BLaER1 (cell line): ENCODE data around the gene ACR.

Experiments
- H3K27ac ChIP-seq: shearing (Covaris generic); formaldehyde crosslinking; 2 replicates; pipeline ENCODE4 v1.8.1; 2022
- H3K27me3 ChIP-seq: shearing (Covaris generic); formaldehyde crosslinking; 2 replicates; pipeline ENCODE4 v1.8.1; 2022
- H3K36me3 ChIP-seq: shearing (Covaris generic); formaldehyde crosslinking; 2 replicates; pipeline ENCODE4 v1.8.1; 2022
- H3K4me1 ChIP-seq: shearing (Covaris generic); formaldehyde crosslinking; 2 replicates; pipeline ENCODE4 v1.8.1; 2022
- H3K4me2 ChIP-seq: shearing (Covaris generic); formaldehyde crosslinking; 2 replicates; pipeline ENCODE4 v1.8.1; 2022
- H3K4me3 ChIP-seq: shearing (Covaris generic); formaldehyde crosslinking; 2 replicates; pipeline ENCODE4 v1.8.1; 2022
- H3K9ac ChIP-seq: shearing (Covaris generic); formaldehyde crosslinking; 2 replicates; pipeline ENCODE4 v1.8.1; 2022
- H3K9me3 ChIP-seq: shearing (Covaris generic); formaldehyde crosslinking; 2 replicates; pipeline ENCODE4 v1.8.1; 2022
- H4K20me1 ChIP-seq: shearing (Covaris generic); formaldehyde crosslinking; 2 replicates; pipeline ENCODE4 v1.8.1; 2022
- Cebpa-rat ChIP-seq: shearing (Covaris generic); IDR thresholded peaks from 2 replicates; pipeline ENCODE4 v1.8.1; 2022

The ACR gene

GRCh38 chr22:50702821-50703725 is 34.9 kb upstream of the ACR start:
- H3K4me1 ChIP-seq, result no peaks in the 10 kb centered on the region
- H3K27me3 ChIP-seq, result no peaks in the 10 kb centered on the region
- no peak overlapping the region for H3K4me3 ChIP-seq
- H3K36me3 ChIP-seq, result peaks cover 89% of the 10 kb centered on the region
- no peak overlapping the region for H3K9ac ChIP-seq
- no peak overlapping the region for H3K4me2 ChIP-seq
- TF ChIP-seq Cebpa-rat, result no peak
- no peaks in the 10 kb centered on the region for H3K9me3 ChIP-seq
- H4K20me1 ChIP-seq, result peaks cover 63% of the 10 kb centered on the region
- no peak overlapping the region for H3K27ac ChIP-seq

GRCh38 chr22:50703726-50704509 is 34.1 kb upstream of the ACR start:
- no peaks in the 10 kb centered on the region for H3K4me1 ChIP-seq
- no peak overlapping the region for H3K9ac ChIP-seq
- H3K36me3 ChIP-seq, result peaks cover 93% of the 10 kb centered on the region
- no peak overlapping the region for H3K27ac ChIP-seq
- no peak overlapping the region for H3K4me3 ChIP-seq
- no peaks in the 10 kb centered on the region for H3K27me3 ChIP-seq
- peaks cover 58% of the 10 kb centered on the region for H4K20me1 ChIP-seq
- no peak overlapping the region for H3K4me2 ChIP-seq
- no peak for TF ChIP-seq Cebpa-rat
- no peaks in the 10 kb centered on the region for H3K9me3 ChIP-seq

- Histone ChIP-seq H3K4me3 (no peak overlapping the region), H3K36me3 (peaks cover 93% of the 10 kb centered on the region), H3K27me3 (no peaks in the 10 kb centered on the region), H3K9me3 (no peaks in the 10 kb centered on the region), H3K4me2 (no peak overlapping the region), H4K20me1 (peaks cover 51% of the 10 kb centered on the region), H3K27ac (no peak overlapping the region), H3K9ac (no peak overlapping the region), H3K4me1 (no peaks in the 10 kb centered on the region)
- no peak for TF ChIP-seq Cebpa-rat
Measured at GRCh38 chr22:50704510-50705218, 33.3 kb upstream of the ACR start.

GRCh38 chr22:50705219-50705691 is 32.7 kb upstream of the ACR start:
- Histone ChIP-seq H3K27ac (no peak overlapping the region), H3K9ac (no peak overlapping the region), H3K9me3 (no peaks in the 10 kb centered on the region), H3K36me3 (peaks cover 93% of the 10 kb centered on the region), H4K20me1 (peaks cover 45% of the 10 kb centered on the region), H3K27me3 (no peaks in the 10 kb centered on the region), H3K4me2 (no peak overlapping the region), H3K4me1 (no peaks in the 10 kb centered on the region), H3K4me3 (no peak overlapping the region)
- TF ChIP-seq Cebpa-rat, result no peak

- Histone ChIP-seq H3K27ac (no peak overlapping the region), H3K9ac (no peak overlapping the region), H3K36me3 (peaks cover 93% of the 10 kb centered on the region), H3K4me2 (no peak overlapping the region), H3K9me3 (no peaks in the 10 kb centered on the region), H4K20me1 (peaks cover 39% of the 10 kb centered on the region), H3K27me3 (no peaks in the 10 kb centered on the region), H3K4me3 (no peak overlapping the region), H3K4me1 (peaks cover 3% of the 10 kb centered on the region)
- TF ChIP-seq Cebpa-rat, result no peak
Measured at GRCh38 chr22:50705851-50706351, 32.1 kb upstream of the ACR start.

GRCh38 chr22:50706481-50707125 is 31.4 kb upstream of the ACR start:
- Histone ChIP-seq H3K9me3 (no peaks in the 10 kb centered on the region), H4K20me1 (peaks cover 33% of the 10 kb centered on the region), H3K4me2 (no peak overlapping the region), H3K27ac (no peak overlapping the region), H3K4me3 (no peak overlapping the region), H3K27me3 (no peaks in the 10 kb centered on the region), H3K9ac (no peak overlapping the region), H3K4me1 (peaks cover 10% of the 10 kb centered on the region), H3K36me3 (peaks cover 89% of the 10 kb centered on the region)
- TF ChIP-seq Cebpa-rat, result no peak

- H3K27ac ChIP-seq, result no peak overlapping the region
- peaks cover 70% of the 10 kb centered on the region for H3K36me3 ChIP-seq
- H3K9me3 ChIP-seq, result no peaks in the 10 kb centered on the region
- peaks cover 29% of the 10 kb centered on the region for H3K4me1 ChIP-seq
- TF ChIP-seq Cebpa-rat, result no peak
- H3K27me3 ChIP-seq, result no peaks in the 10 kb centered on the region
- H3K9ac ChIP-seq, result no peak overlapping the region
- no peak overlapping the region for H3K4me2 ChIP-seq
- peaks cover 20% of the 10 kb centered on the region for H4K20me1 ChIP-seq
- no peak overlapping the region for H3K4me3 ChIP-seq
Measured at GRCh38 chr22:50708474-50708873, 29.5 kb upstream of the ACR start.

- Histone ChIP-seq H4K20me1 (peaks cover 15% of the 10 kb centered on the region), H3K4me2 (no peak overlapping the region), H3K27me3 (no peaks in the 10 kb centered on the region), H3K9ac (no peak overlapping the region), H3K4me3 (no peak overlapping the region), H3K9me3 (no peaks in the 10 kb centered on the region), H3K36me3 (peaks cover 65% of the 10 kb centered on the region), H3K27ac (no peak overlapping the region), H3K4me1 (peaks cover 34% of the 10 kb centered on the region)
- no peak for TF ChIP-seq Cebpa-rat
Measured at GRCh38 chr22:50708996-50709395, 29.0 kb upstream of the ACR start.

GRCh38 chr22:50710221-50710620 is 27.8 kb upstream of the ACR start:
- Histone ChIP-seq H3K4me3 (no peak overlapping the region), H3K27ac (0 out of 2 replicates have a peak overlapping the region, but pooled peaks have one; percentile 44), H3K4me2 (no peak overlapping the region)

More at GRCh38 chr22:50710221-50710620, 27.8 kb upstream of the ACR start:
- no peaks in the 10 kb centered on the region for H3K27me3 ChIP-seq
- H3K4me1 ChIP-seq, result peaks cover 39% of the 10 kb centered on the region
- H3K9me3 ChIP-seq, result no peaks in the 10 kb centered on the region
- TF ChIP-seq Cebpa-rat, result no peak
- H3K36me3 ChIP-seq, result peaks cover 58% of the 10 kb centered on the region
- peaks cover 12% of the 10 kb centered on the region; the same call in 1 of the 2 replicates for H4K20me1 ChIP-seq
- H3K9ac ChIP-seq, result no peak overlapping the region
